AG10803 (cell line): ENCODE measurements around the gene FIG4.
"Not testable (repeated sequence)": the region's sequence is repeated elsewhere in the genome, so short reads cannot be mapped to it uniquely, and the experiment has no call there.

Experiments
- DNase-seq: peaks from one replicate; pipeline ENCODE4 v3.0.0; 2010; ENCODE audit warnings: low read depth
- H3K4me3 ChIP-seq: 2 replicates; pipeline ENCODE4 v1.5.1; 2011; ENCODE audit warnings: mild to moderate bottlenecking, low read length, control low read depth
- CTCF ChIP-seq: conservative IDR thresholded peaks from 2 replicates; pipeline ENCODE4 v1.5.1; 2011; ENCODE audit warnings: mild to moderate bottlenecking, low read length, control low read depth, inconsistent platforms

FIG4 gene

GRCh38 chr6:109865968-109866367 is 174.9 kb downstream of the FIG4 start:
- no peak for DNase-seq
- H3K4me3 ChIP-seq: no peak overlapping the region
- no peak for TF ChIP-seq CTCF

GRCh38 chr6:109867009-109867969 is 176.2 kb downstream of the FIG4 start:
- DNase-seq: peak; percentile 14
- H3K4me3 ChIP-seq: no peak overlapping the region

GRCh38 chr6:109867970-109868358 is 176.9 kb downstream of the FIG4 start:
- TF ChIP-seq CTCF: no peak
- DNase-seq: peak; percentile 55
- H3K4me3 ChIP-seq: no peak overlapping the region

More at GRCh38 chr6:109867009-109867969, 176.2 kb downstream of the FIG4 start:
- TF ChIP-seq CTCF: no peak

- peak; percentile 7 for DNase-seq
- not testable (repeated sequence) for H3K4me3 ChIP-seq
Observed at GRCh38 chr6:109869398-109870088, 178.4 kb downstream of the FIG4 start.

- no peak for TF ChIP-seq CTCF
- no peak overlapping the region for H3K4me3 ChIP-seq
- no peak for DNase-seq
Observed at GRCh38 chr6:109870089-109870410, 179.0 kb downstream of the FIG4 start.

GRCh38 chr6:109872549-109872948 is 181.5 kb downstream of the FIG4 start:
- DNase-seq: no peak
- no peak for TF ChIP-seq CTCF
- no peak overlapping the region for H3K4me3 ChIP-seq

GRCh38 chr6:109872968-109873545 is 182.0 kb downstream of the FIG4 start:
- no peak for TF ChIP-seq CTCF
- H3K4me3 ChIP-seq: no peak overlapping the region
- no peak for DNase-seq
